Measurements from ENCODE around the gene DMD.

DNA sequence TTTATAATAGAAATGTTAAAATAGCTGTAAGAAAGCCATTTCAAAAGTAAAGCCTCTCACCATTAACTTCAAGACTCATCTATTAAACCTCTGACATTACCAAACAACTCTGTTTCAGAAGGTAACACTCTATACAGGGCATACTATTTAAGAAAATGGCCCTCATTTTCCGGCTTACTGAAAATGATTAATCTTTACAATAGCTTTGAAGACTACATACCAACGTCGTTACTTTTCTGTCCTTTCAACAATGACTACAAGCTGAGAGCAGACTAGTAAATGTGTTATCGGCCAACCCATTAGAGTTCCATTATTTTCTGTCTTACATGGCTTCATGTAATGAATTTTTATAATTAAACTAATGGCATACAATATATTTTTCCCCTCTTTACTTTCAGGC, 1545.9 kb downstream of the DMD start:
- TF ChIP-seq, protein P1, sequence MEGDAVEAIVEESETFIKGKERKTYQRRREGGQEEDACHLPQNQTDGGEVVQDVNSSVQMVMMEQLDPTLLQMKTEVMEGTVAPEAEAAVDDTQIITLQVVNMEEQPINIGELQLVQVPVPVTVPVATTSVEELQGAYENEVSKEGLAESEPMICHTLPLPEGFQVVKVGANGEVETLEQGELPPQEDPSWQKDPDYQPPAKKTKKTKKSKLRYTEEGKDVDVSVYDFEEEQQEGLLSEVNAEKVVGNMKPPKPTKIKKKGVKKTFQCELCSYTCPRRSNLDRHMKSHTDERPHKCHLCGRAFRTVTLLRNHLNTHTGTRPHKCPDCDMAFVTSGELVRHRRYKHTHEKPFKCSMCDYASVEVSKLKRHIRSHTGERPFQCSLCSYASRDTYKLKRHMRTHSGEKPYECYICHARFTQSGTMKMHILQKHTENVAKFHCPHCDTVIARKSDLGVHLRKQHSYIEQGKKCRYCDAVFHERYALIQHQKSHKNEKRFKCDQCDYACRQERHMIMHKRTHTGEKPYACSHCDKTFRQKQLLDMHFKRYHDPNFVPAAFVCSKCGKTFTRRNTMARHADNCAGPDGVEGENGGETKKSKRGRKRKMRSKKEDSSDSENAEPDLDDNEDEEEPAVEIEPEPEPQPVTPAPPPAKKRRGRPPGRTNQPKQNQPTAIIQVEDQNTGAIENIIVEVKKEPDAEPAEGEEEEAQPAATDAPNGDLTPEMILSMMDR (IDR thresholded peaks at IDR 0.05; ENCODE audit: poor library complexity, severe bottlenecking) = no peak
- TF ChIP-seq EZH2 (IDR thresholded peaks at IDR 0.05; ENCODE audit: borderline replicate concordance, insufficient read depth, low read length, poor library complexity, severe bottlenecking) = no peak
- no peak for TF ChIP-seq POLR2AphosphoS5 (IDR thresholded peaks at IDR 0.05)
- TF ChIP-seq SMC3 (conservative IDR thresholded peaks at IDR 0.05; ENCODE audit: poor library complexity) = no peak
- no peak for TF ChIP-seq MXI1 (conservative IDR thresholded peaks at IDR 0.05; ENCODE audit: poor library complexity, severe bottlenecking)
- no peak for TF ChIP-seq RAD21 (conservative IDR thresholded peaks at IDR 0.05)
